NCI-H748 (cell line): Measurements from ENCODE around the gene CASK.
"Not testable (repeated sequence)": the region's sequence is repeated elsewhere in the genome, so short reads cannot be mapped to it uniquely, and the experiment has no call there.

Experiments
- DNase-seq: peaks from one replicate; lab custom pipeline; 2025; ENCODE audit not compliant: unreplicated experiment; lab: John Stamatoyannopoulos, UW

Gene CASK

DNA sequence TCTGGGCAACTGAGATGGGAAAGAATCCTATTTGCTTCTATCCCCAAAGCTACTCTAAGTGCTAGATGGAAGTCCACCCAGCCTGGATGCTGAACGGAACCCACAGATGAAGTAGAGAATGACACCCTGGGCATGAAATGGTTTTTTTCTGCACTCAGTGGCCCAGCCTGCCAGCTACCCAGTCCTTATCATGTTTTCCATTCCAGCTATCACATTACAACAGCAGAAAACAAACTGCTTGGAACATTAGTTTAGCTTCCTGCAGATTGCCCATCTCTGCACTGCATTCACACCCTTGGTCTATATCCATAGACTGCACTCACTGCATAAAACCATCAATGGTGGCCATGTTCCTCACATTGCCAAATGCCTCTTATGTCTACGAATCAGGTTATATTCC, 397.1 kb downstream of the CASK start:
- DNase-seq = no peak

GRCh38 chrX:41522671-41523070, 400.7 kb downstream of the CASK start:
- no peak for DNase-seq

- DNase-seq = no peak
Observed at GRCh38 chrX:41522081-41522480, 401.3 kb downstream of the CASK start.

DNA sequence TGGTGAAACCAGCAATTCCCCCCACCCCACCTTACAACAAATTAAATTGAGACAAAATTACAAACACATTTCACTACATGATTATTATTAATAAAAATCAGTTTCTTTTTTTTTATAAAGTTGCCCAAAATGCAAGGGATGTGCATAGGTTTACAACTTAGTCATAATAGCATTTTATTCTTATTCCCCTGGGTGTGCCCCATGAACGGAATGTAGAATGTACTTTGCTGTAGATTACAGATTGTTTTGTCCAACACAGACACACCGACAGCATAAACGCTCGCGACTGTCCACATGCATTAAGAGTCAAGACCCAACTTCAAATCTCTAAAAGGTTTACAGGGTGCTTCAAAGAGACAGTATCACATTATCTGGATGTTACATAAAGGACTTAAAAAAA, 403.9 kb downstream of the CASK start:
- no peak for DNase-seq

GRCh38 chrX:41518841-41519220, 404.5 kb downstream of the CASK start:
- DNase-seq = no peak

DNA sequence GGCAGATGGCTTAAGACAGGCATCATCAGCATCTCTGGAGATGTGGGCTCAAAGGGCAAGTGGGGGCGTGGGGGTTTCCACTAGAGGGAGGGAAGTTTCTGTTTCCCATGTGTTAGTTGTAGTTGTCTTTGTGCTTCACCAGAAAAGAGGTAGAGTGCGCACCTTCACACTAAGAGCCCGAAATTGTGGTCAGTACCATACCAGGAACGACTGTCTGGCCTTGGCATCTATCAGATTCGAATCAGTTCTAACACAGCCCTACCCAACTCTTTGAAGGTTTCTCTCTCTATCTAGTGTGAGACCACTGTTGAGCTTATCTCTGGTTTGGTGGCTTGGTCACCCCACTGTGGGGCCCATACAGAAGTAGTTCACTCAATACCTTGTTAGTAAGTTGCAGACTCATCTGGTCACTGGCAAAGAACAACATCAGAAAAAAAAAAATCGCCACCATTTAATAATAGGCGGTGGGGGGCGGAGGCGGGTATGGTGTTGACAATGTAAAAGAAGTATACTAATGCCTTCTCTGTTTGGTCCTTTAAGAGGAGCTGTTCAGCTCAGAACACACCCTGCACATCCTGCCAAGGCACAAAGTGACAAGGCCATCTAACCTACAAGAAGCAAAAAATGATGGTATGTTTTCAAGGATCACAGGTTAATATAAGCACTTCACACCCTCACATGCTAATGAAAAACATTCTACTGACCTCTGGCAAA, 405.1 kb downstream of the CASK start:
- DNase-seq = no peak

DNA sequence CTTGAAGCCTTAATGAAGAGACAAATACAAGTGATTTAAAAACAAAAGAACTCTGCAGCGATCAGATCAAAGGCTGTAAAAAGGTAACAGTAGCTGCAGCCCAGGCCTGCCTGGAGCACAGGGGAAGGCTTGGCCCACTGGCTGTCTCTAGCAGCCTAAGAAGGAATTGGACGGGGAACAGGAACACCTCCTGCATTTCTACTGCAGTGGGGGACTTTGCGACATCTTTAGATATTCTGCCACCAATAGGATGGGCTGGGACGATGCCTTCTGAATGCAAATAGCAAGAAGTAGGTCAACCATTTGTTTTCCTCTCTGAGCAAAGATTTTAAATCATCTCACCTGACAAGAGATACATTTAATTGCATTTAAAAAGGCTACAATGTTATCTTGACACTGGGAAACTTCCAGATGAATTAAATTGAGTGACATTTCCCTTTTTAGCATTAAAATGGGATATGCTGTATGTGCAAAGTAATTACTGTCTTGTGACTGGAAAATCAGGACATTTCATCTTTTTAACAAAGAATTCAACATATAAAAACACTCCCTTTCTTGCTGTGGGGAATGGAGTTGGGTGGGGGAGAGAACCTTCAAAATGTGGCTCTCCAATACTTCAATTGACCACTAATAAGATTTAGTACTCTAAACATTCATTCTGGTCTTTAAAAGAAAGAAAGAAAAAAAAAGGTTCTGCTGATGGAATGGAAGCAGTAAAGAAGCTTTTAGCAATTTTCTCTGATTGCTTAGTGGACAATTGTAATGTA, 406.2 kb downstream of the CASK start:
- no peak for DNase-seq

GRCh38 chrX:41516456-41516855, 406.9 kb downstream of the CASK start:
- no peak for DNase-seq

GRCh38 chrX:41515376-41515775, 408.0 kb downstream of the CASK start:
- no peak for DNase-seq

- no peak for DNase-seq
Observed at GRCh38 chrX:41514179-41514578, 409.2 kb downstream of the CASK start.

DNA sequence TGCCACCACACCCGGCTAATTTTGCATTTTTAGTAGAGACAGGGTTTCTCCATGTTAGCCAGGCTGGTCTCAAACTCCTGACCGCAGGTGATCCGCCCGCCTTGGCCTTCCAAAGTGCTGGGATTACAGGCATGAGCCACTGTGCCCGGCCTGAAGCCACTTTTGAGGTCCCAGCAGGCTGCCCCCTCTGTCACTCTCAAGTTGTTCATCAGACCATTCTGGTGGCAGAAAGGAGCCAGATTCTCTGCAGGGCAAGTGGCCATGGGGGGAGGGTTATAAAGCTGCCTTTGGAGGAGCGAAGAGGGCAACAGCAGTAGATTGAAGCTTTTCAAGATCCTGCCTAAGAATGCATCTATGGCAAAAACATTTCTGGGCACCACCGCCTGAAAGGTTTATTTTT, 410.5 kb downstream of the CASK start:
- DNase-seq = not testable (repeated sequence)

DNA sequence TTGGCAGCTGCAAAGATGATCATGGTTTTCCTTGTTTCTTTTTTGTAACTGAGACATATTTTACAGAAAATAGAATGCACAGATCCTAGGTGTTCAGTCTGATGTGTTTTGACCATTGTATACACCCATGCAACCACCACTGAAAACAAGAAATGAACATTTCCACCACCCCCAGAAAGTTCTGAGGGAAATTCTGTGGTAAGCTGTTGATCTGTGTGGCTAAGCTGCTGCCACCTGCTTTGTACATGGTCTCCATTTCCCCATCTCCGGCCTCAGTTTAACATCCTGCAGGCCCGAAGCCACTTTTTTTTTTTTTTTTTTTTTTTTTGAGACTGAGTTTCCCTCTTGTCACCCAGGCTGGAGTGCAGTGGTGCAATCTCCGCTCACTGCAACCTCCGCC, 411.0 kb downstream of the CASK start:
- no peak for DNase-seq

- DNase-seq = no peak
Observed at GRCh38 chrX:41507919-41508318, 415.4 kb downstream of the CASK start.

DNA sequence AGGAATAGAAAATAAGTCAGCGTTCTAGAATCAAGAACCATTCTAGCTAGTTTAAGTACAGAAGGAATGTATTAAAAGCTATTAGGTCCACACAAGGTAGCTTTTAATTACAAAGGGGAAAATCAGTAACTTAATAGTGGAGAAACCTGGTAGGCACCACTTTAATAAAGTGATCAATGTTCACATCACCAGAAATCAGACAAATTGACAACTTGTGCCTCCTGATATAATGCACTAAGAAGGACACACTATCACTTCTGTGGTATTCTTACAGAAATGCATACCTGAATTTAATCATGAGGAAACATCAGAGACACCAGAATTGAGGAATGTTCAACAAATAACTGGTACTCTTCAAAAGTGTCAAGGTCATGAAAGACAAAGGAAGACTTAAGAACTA, 421.4 kb downstream of the CASK start:
- no peak for DNase-seq

- no peak for DNase-seq
Observed at GRCh38 chrX:41499984-41500383, 423.4 kb downstream of the CASK start.

DNA sequence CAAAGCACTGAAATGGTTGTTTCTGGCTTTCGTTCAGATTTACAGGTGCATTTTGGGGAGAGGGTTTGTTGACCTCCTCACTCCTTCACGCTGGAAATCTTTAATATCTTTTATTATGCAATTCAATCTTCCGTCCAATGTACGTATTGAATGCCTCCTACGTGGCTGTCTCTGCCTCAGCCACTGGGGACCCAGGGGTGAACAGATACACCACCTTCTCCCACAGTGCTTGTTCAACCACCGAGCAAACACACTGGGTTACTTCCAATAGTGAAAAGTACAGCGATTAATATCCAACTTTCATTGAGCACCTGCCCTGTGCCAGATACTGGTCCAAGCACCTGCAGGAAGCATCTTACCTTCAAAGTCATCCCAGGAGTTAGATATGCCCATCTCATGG, 424.2 kb downstream of the CASK start:
- DNase-seq = no peak

GRCh38 chrX:41491267-41492004, 431.9 kb downstream of the CASK start:
- DNase-seq = no peak

DNA sequence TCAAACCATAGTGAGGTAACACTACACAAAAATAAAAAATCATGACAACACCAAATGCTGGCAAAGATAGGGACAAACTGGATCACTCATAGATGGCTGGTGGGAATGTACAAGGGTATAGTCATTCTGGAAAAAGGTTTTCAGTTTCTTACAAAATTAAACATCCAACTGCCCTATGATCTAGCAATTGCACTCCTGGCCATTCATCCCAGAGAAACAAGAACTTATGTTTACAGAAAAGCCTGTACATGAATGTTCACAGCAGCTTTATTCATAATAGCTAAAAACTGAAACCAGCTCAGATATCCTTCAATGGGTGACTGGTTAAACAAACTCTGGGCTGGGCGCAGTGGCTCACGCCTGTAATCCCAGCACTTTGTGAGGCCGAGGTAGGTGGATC, 432.9 kb downstream of the CASK start:
- DNase-seq = no peak

- no peak for DNase-seq
Observed at GRCh38 chrX:41482154-41482850, 441.1 kb downstream of the CASK start.

DNA sequence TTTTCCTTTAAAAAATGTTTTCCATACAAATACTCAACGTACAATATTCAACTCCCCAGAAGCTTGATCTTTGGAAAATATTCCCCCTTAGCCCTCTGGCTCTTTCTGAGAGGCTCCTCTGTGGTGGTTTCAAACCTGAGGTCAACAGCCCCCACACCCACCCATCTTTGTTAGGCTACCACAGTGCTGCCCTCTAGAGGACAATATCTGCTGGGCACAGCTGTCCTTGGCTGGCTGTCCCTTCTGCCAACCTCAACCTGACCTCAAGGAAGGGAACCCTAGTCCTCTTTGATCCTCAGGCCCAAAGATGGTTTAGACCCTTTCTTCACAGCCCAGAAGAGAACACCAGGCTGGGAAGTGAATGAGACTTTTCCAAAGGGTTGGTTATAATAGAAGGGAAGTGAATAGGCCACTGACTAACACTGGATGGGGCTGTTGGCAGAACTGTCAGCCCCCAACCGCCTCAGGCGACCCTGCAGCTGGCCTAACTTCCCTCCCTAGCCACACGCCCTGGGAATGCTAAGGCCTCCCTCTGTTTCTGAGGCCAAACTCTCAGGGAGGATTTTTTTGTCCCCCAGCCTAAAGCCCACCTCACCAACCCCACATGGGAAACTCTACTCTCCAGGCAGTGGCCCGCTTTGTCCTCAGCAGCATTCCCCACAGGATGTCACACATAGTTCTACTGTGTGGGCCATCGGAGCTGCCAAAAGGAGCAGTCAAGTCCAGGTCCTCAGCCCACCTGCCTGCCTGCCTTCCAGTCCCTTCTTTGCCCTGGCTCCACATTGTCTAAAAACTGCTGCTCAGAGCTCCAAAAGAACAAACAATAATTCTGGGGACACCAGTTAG, 441.9 kb downstream of the CASK start:
- DNase-seq = no peak
